ENCODE results near the gene IGFBP6. TPM values are rescaled to one million over a fixed set of nuclear protein-coding genes. Genes with fewer than 3 reads are reported as not detected.

Gene IGFBP6
- total and polyA plus RNA-seq, 9 of the 15 experiments (the other 6 are each of a cell fraction or from before 2014, with no cell fraction given) = 0.15 to 1.4 (median 0.54) TPM

- TF ChIP-seq REST (IDR thresholded peaks at IDR 0.05; ENCODE audit: borderline replicate concordance) (no peak), REST (CRISPR knock-in tag; IDR thresholded peaks at IDR 0.05; ENCODE audit: low read depth) (no peak), CHAMP1 (IDR thresholded peaks at IDR 0.05) (no peak), NCOA1 (IDR thresholded peaks at IDR 0.05; ENCODE audit: low read depth) (no peak), CBX1 (IDR thresholded peaks at IDR 0.05; ENCODE audit: low read depth) (no peak), MEF2D (tag; conservative IDR thresholded peaks at IDR 0.05; ENCODE audit: low read depth) (no peak), ZNF79 (CRISPR knock-in tag; IDR thresholded peaks at IDR 0.05; ENCODE audit: low read depth) (no peak), ZNF444 (CRISPR knock-in tag; IDR thresholded peaks at IDR 0.05) (no peak), NFRKB (IDR thresholded peaks at IDR 0.05; ENCODE audit: low read depth) (no peak), ZC3H11A (IDR thresholded peaks at IDR 0.05; ENCODE audit: low read depth, low read length) (no peak), FOXK1 (CRISPR knock-in tag; IDR thresholded peaks at IDR 0.05; ENCODE audit: borderline replicate concordance) (no peak)
Measured at GRCh38 chr12:53145383-53146260, 48.2 kb downstream of the IGFBP6 start (continued).
